GM23338 (cell line): ENCODE results near the gene KIAA0513. TPM values are rescaled to one million over a fixed set of nuclear protein-coding genes. Genes with fewer than 3 reads are reported as not detected.

Source experiments
- ATAC-seq: fragments of 200-7000 bp; cut with Tn5 transposase; 3 replicates; pipeline ENCODE4 v1.9.1; 2020
- DNase-seq: peaks from one replicate; pipeline ENCODE4 v3.0.0-alpha.2; 2015; ENCODE audit warnings: low spot score
- H2AFZ ChIP-seq: fragments of 200-600 bp; sonication (generic); 2 replicates; pipeline ENCODE4 v1.8.0; 2016; ENCODE audit warnings: antibody characterized with exemption, mild to moderate bottlenecking, moderate library complexity
- H3F3A ChIP-seq: fragments of 200-600 bp; sonication (generic); replicated peaks from 2 replicates; pipeline ENCODE4 v1.8.0; 2017; ENCODE audit warnings: antibody characterized with exemption, mixed run types, low read depth
- H3K27ac ChIP-seq: fragments of 200-600 bp; sonication (generic); 2 replicates; pipeline ENCODE4 v1.6.1; 2016; ENCODE audit warnings: low read depth
- H3K27me3 ChIP-seq: fragments of 200-600 bp; sonication (generic); 2 replicates; pipeline ENCODE4 v1.8.0; 2016; ENCODE audit warnings: mild to moderate bottlenecking, mixed run types, moderate library complexity; ENCODE audit not compliant: insufficient read depth
- H3K36me3 ChIP-seq: fragments of 200-600 bp; sonication (generic); 2 replicates; pipeline ENCODE4 v1.8.0; 2016; ENCODE audit warnings: mild to moderate bottlenecking; ENCODE audit not compliant: insufficient read depth
- H3K4me1 ChIP-seq: fragments of 200-600 bp; sonication (generic); 2 replicates; pipeline ENCODE4 v1.8.0; 2016; ENCODE audit warnings: mild to moderate bottlenecking, moderate library complexity; ENCODE audit not compliant: insufficient read depth
- H3K4me2 ChIP-seq: fragments of 200-600 bp; sonication (generic); 2 replicates; pipeline ENCODE4 v1.7.1; 2017; ENCODE audit warnings: mixed run types
- H3K4me3 ChIP-seq: fragments of 200-600 bp; sonication (generic); 2 replicates; pipeline ENCODE4 v1.6.1; 2016; ENCODE audit warnings: mixed run types
- H3K79me2 ChIP-seq: fragments of 200-600 bp; sonication (generic); replicated peaks from 2 replicates; pipeline ENCODE4 v1.8.0; 2017; ENCODE audit warnings: mild to moderate bottlenecking; ENCODE audit not compliant: insufficient read depth
- H3K9me2 ChIP-seq: fragments of 200-600 bp; sonication (generic); 2 replicates; pipeline ENCODE4 v1.8.0; 2017; ENCODE audit not compliant: insufficient read depth
- H4K20me1 ChIP-seq: fragments of 200-600 bp; sonication (generic); replicated peaks from 2 replicates; pipeline ENCODE4 v1.8.0; 2017; ENCODE audit warnings: mild to moderate bottlenecking; ENCODE audit not compliant: insufficient read depth
- H3K27ac Mint-ChIP-seq: 2 replicates; pipeline ENCODE4 v1.8.0; 2020; ENCODE audit warnings: inconsistent platforms, mild to moderate bottlenecking, moderate library complexity, mixed read lengths
- H3K27me3 Mint-ChIP-seq: 3 replicates; pipeline ENCODE4 v1.8.0; 2022; ENCODE audit warnings: low read depth, mild to moderate bottlenecking, moderate library complexity, mixed read lengths, inconsistent platforms; ENCODE audit not compliant: insufficient read depth, poor library complexity
- H3K36me3 Mint-ChIP-seq: 3 replicates; pipeline ENCODE4 v1.8.0; 2021; ENCODE audit warnings: low read depth, mild to moderate bottlenecking, inconsistent platforms, moderate library complexity, mixed read lengths
- H3K4me1 Mint-ChIP-seq: 3 replicates; pipeline ENCODE4 v1.8.0; 2020; ENCODE audit warnings: mild to moderate bottlenecking, inconsistent platforms, mixed read lengths
- H3K4me3 Mint-ChIP-seq: 3 replicates; pipeline ENCODE4 v1.8.0; 2021; ENCODE audit warnings: moderate library complexity, mild to moderate bottlenecking, inconsistent platforms, mixed read lengths
- H3K9me3 Mint-ChIP-seq: 3 replicates; pipeline ENCODE4 v1.8.0; 2020; ENCODE audit warnings: moderate library complexity, mild to moderate bottlenecking, inconsistent platforms, mixed read lengths
- CREB1 ChIP-seq: fragments of 250-450 bp; sonication (Bioruptor Pico); IDR thresholded peaks from 2 replicates; pipeline ENCODE4 v1.5.0; 2020; ENCODE audit warnings: low read depth, mild to moderate bottlenecking, moderate library complexity
- CTCF ChIP-seq, 2 experiments: fragments of 200-600 bp in 1 of 2; sonication (generic) in 1 of 2; conservative IDR thresholded peaks; 2 replicates each; pipeline versions ENCODE4 v1.5.1 to v1.6.1; 2016 to 2017; ENCODE audit warnings: antibody characterized with exemption in 2 of 2, low read depth in 2 of 2, mild to moderate bottlenecking in 2 of 2, moderate library complexity in 1 of 2
- ETS1 ChIP-seq: IDR thresholded peaks from 2 replicates; pipeline ENCODE4 v1.6.1; 2016; ENCODE audit warnings: antibody characterized with exemption
- EZH2 ChIP-seq: fragments of 200-600 bp; sonication (generic); IDR thresholded peaks from one replicate; pipeline ENCODE4 v1.8.0; 2017; ENCODE audit warnings: antibody characterized with exemption, mild to moderate bottlenecking, low read depth; ENCODE audit not compliant: unreplicated experiment
- EZH2phosphoT487 ChIP-seq: fragments of 200-600 bp; sonication (generic); IDR thresholded peaks from one replicate; pipeline ENCODE4 v1.8.1; 2018; ENCODE audit warnings: antibody characterized with exemption; ENCODE audit not compliant: unreplicated experiment
- JUNB ChIP-seq: IDR thresholded peaks from one replicate; pipeline ENCODE4 v1.6.1; 2016; ENCODE audit warnings: antibody characterized with exemption; ENCODE audit not compliant: unreplicated experiment
- NANOG ChIP-seq: IDR thresholded peaks from 2 replicates; pipeline ENCODE4 v1.6.1; 2016; ENCODE audit warnings: antibody characterized with exemption, borderline replicate concordance
- POLR2AphosphoS5 ChIP-seq: IDR thresholded peaks from 2 replicates; pipeline ENCODE4 v1.6.1; 2016; ENCODE audit warnings: antibody characterized with exemption, low read depth
- REST ChIP-seq: IDR thresholded peaks from one replicate; pipeline ENCODE4 v1.6.1; 2018; ENCODE audit warnings: antibody characterized with exemption; ENCODE audit not compliant: unreplicated experiment
- STAT1 ChIP-seq: IDR thresholded peaks from one replicate; pipeline ENCODE4 v1.6.1; 2016; ENCODE audit warnings: antibody characterized with exemption; ENCODE audit not compliant: unreplicated experiment
- ZNF114 ChIP-seq: fragments of 250-450 bp; sonication (Bioruptor Pico); IDR thresholded peaks from 2 replicates; pipeline ENCODE4 v1.5.0; 2020; ENCODE audit warnings: mild to moderate bottlenecking, moderate library complexity
- ZNF331 ChIP-seq: fragments of 250-450 bp; sonication (Bioruptor Pico); IDR thresholded peaks from 2 replicates; pipeline ENCODE4 v1.5.0; 2020; ENCODE audit warnings: low read depth, mild to moderate bottlenecking, moderate library complexity
- ZNF462 ChIP-seq: fragments of 250-450 bp; sonication (Bioruptor Pico); IDR thresholded peaks from 2 replicates; pipeline ENCODE4 v1.5.0; 2020; ENCODE audit warnings: mild to moderate bottlenecking, moderate library complexity
- polyA plus RNA-seq: library from polyadenylated mRNA; unstranded; fragments of >200 nt; fragmentation: Nextera tagmentation; extraction: Ambion mirVana; gene quantifications from 2 replicates; pipeline ENCODE4 v1.2.1, GENCODE V29; 2016
- total RNA-seq: library from RNA; depleted of rRNA; stranded (reverse); fragments of >200 nt; shearing (Covaris generic); gene quantifications from 2 replicates; pipeline ENCODE4 v1.2.3, GENCODE V29; 2014

KIAA0513 gene
- total and polyA plus RNA-seq, 2 experiments from 2014 or later: 2.1 to 8.7 TPM

GRCh38 chr16:85128079-85128837 is 100.7 kb downstream of the KIAA0513 start:
- Mint-ChIP-seq H3K27me3 (peaks cover 24% of the 10 kb centered on the region), H3K4me1 (peaks cover 41% of the 10 kb centered on the region), H3K36me3 (0 out of 3 replicates have a peak, but pooled peaks cover 2% of the 10 kb centered on the region), H3K9me3 (0 out of 3 replicates have a peak, but pooled peaks cover 5% of the 10 kb centered on the region), H3K4me3 (no peak overlapping the region), H3K27ac (no peak overlapping the region)
- TF ChIP-seq EZH2 (no peak), ZNF331 (CRISPR knock-in tag) (no peak), NANOG (no peak), EZH2phosphoT487 (no peak), POLR2AphosphoS5 (no peak), ZNF114 (no peak), ETS1 (no peak), JUNB (no peak), CREB1 (no peak), STAT1 (no peak), ZNF462 (CRISPR knock-in tag) (no peak), CTCF (conservative IDR thresholded peaks at IDR 0.05; ENCODE audit: low read depth in 2 of 2) (no peak), REST (no peak)
- Histone ChIP-seq H2AFZ (no peak overlapping the region), H3K9me2 (no peaks in the 10 kb centered on the region), H3K27ac (no peak overlapping the region), H3K79me2 (no peaks in the 10 kb centered on the region), H4K20me1 (no peaks in the 10 kb centered on the region), H3K4me1 (peaks cover 26% of the 10 kb centered on the region), H3F3A (peaks cover 15% of the 10 kb centered on the region; the same call in 1 of the 2 replicates), H3K36me3 (no peaks in the 10 kb centered on the region), H3K4me3 (no peak overlapping the region), H3K27me3 (no peaks in the 10 kb centered on the region), H3K4me2 (no peak overlapping the region)
- no peak for DNase-seq
- ATAC-seq: no peak
